HepG2 (cell line): ENCODE data around the gene TLK1. TPM values are rescaled to one million over a fixed set of nuclear protein-coding genes. Genes with fewer than 3 reads are reported as not detected.

ENCODE experiments used
- AGO2 ChIP-seq: fragments of 200-400 bp; formaldehyde crosslinking; optimal IDR thresholded peaks from 2 replicates; pipeline ENCODE3; 2017; ENCODE audit warnings: mild to moderate bottlenecking, low read depth, low read length, moderate library complexity
- GZF1 ChIP-seq: sonication (generic); formaldehyde crosslinking; IDR thresholded peaks from 2 replicates; pipeline ENCODE4 v1.5.1; 2020; ENCODE audit warnings: mild to moderate bottlenecking, missing genetic modification reagents
- HNRNPUL1 ChIP-seq: fragments of 200-400 bp; formaldehyde crosslinking; IDR thresholded peaks from 2 replicates; pipeline ENCODE4 v1.6.1; 2017; ENCODE audit warnings: low read depth, mild to moderate bottlenecking, low read length, moderate library complexity
- HOXA9 ChIP-seq: sonication (generic); formaldehyde crosslinking; IDR thresholded peaks from 2 replicates; pipeline ENCODE4 v1.8.1; 2022; ENCODE audit warnings: missing genetic modification reagents, mild to moderate bottlenecking, moderate library complexity, borderline replicate concordance
- IRX3 ChIP-seq: sonication (generic); formaldehyde crosslinking; IDR thresholded peaks from 2 replicates; pipeline ENCODE4 v1.8.1; 2023; ENCODE audit warnings: mild to moderate bottlenecking, low read depth, missing genetic modification reagents, borderline replicate concordance
- MZF1 ChIP-seq: sonication (generic); formaldehyde crosslinking; IDR thresholded peaks from 2 replicates; pipeline ENCODE4 v1.8.1; 2023; ENCODE audit warnings: mild to moderate bottlenecking, missing genetic modification reagents, borderline replicate concordance
- NFE2 ChIP-seq: sonication (generic); formaldehyde crosslinking; IDR thresholded peaks from 2 replicates; pipeline ENCODE4 v1.4.0; 2020; ENCODE audit warnings: missing genetic modification reagents
- NR2F2 ChIP-seq: IDR thresholded peaks from 2 replicates; pipeline ENCODE4 v1.6.1; 2012; ENCODE audit warnings: low read depth, inconsistent platforms, borderline replicate concordance
- PITX1 ChIP-seq: sonication (generic); formaldehyde crosslinking; IDR thresholded peaks from 2 replicates; pipeline ENCODE4 v1.5.1; 2020; ENCODE audit warnings: mild to moderate bottlenecking, missing genetic modification reagents
- POLR2A ChIP-seq, 2 experiments: IDR thresholded peaks; 2 replicates each; pipeline ENCODE4 v1.6.1; 2011; ENCODE audit warnings: low read depth in 2 of 2, low read length in 2 of 2, mild to moderate bottlenecking in 1 of 2, moderate library complexity in 1 of 2; ENCODE audit not compliant: insufficient read depth in 1 of 2
- SAP130 ChIP-seq: IDR thresholded peaks from 2 replicates; pipeline ENCODE4 v1.6.1; 2016; ENCODE audit warnings: low read depth
- SIX1 ChIP-seq: sonication (generic); formaldehyde crosslinking; IDR thresholded peaks from 2 replicates; pipeline ENCODE4 v1.4.0; 2020; ENCODE audit warnings: missing genetic modification reagents, borderline replicate concordance
- SRSF9 ChIP-seq: fragments of 200-400 bp; formaldehyde crosslinking; IDR thresholded peaks from 2 replicates; pipeline ENCODE4 v1.6.1; 2018; ENCODE audit warnings: borderline replicate concordance, mild to moderate bottlenecking, low read depth, low read length; ENCODE audit not compliant: insufficient read depth, poor library complexity, severe bottlenecking
- ZNF431 ChIP-seq: sonication (generic); formaldehyde crosslinking; IDR thresholded peaks from 2 replicates; pipeline ENCODE4 v1.9.0; 2022; ENCODE audit warnings: missing genetic modification reagents, low read depth, mild to moderate bottlenecking, borderline replicate concordance
- ZNF598 ChIP-seq: sonication (generic); formaldehyde crosslinking; IDR thresholded peaks from 2 replicates; pipeline ENCODE4 v1.5.1; 2020; ENCODE audit warnings: mild to moderate bottlenecking, missing genetic modification reagents, borderline replicate concordance
- ZNF878 ChIP-seq: sonication (generic); formaldehyde crosslinking; IDR thresholded peaks from 2 replicates; pipeline ENCODE4 v1.8.1; 2023; ENCODE audit warnings: mild to moderate bottlenecking, missing genetic modification reagents, moderate library complexity
- polyA plus RNA-seq, 8 experiments: library from polyadenylated mRNA; depleted of rRNA in 3 of 8; stranded (reverse) in 7 of 8; unstranded in 1 of 8; fragments of >200 nt; fragmentation: Illumina TruSeq in 4 of 8; extraction: Trizol in 4 of 8; gene quantifications; 2 replicates each; pipeline versions ENCODE4 v1.2.1 to v1.2.3, GENCODE V29; 2011 to 2016; ENCODE audit warnings: low read depth in 4 of 8, missing spikeins in 1 of 8, mixed read lengths in 1 of 8; ENCODE audit not compliant: insufficient read depth in 1 of 8
- total RNA-seq, 5 experiments: library from RNA; depleted of rRNA; stranded (reverse); fragments of >200 nt; fragmentation: Illumina TruSeq; extraction: Trizol; gene quantifications; 2 replicates each; pipeline ENCODE4 v1.2.3, GENCODE V29; 2016; ENCODE audit warnings: low read depth in 1 of 5
- TF ChIP-seq, protein P1 (sequence below): sonication (generic); formaldehyde crosslinking; IDR thresholded peaks from 2 replicates; pipeline ENCODE4 v1.4.0; 2020; ENCODE audit warnings: missing genetic modification reagents
- TF ChIP-seq, protein P2 (sequence below): sonication (generic); formaldehyde crosslinking; IDR thresholded peaks from 2 replicates; pipeline ENCODE4 v1.4.0; 2020; ENCODE audit warnings: mild to moderate bottlenecking, missing genetic modification reagents
- TF ChIP-seq, protein P3 (sequence below): sonication (generic); formaldehyde crosslinking; IDR thresholded peaks from 2 replicates; pipeline ENCODE4 v1.8.1; 2023; ENCODE audit warnings: missing genetic modification reagents, mild to moderate bottlenecking, borderline replicate concordance
- TF ChIP-seq, protein P4 (sequence below): sonication (generic); formaldehyde crosslinking; IDR thresholded peaks from 2 replicates; pipeline ENCODE4 v1.4.0; 2020; ENCODE audit warnings: missing genetic modification reagents

TLK1 gene
- total and polyA plus RNA-seq, 2 of the 13 experiments (the other 11 are each of a cell fraction or from before 2014, with no cell fraction given): 16.8 to 28.7 TPM

DNA sequence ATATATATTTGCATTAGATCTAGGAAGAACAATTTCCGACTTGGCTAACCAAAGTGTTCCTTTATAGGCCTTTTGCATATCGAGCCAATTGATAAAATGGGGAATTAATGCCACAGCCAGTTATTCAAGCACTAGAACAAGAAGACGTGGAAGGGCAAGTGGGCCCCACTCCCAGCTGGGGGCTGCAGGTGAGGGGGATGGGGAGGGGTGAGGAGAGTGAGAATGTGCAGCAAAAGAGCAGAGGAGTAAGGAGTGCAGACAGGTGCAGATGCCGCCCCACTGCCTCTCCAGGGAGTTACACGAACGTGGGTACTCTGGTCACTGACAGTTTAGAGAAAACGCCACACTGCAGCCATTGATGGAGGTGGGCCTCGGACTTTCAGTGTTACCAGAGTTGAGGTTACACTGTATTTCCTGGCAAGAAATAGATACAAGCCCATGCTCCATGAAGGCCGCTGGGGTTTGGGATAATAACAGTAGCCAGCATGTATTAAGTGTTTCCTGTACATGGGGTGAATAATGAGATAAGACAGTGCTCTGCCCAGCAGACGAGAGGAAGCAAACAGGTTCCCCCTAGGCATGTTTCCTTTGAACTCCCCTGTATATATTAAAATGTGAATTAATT lies 190.7 kb downstream of the TLK1 start (continued):
- TF ChIP-seq, protein P1, sequence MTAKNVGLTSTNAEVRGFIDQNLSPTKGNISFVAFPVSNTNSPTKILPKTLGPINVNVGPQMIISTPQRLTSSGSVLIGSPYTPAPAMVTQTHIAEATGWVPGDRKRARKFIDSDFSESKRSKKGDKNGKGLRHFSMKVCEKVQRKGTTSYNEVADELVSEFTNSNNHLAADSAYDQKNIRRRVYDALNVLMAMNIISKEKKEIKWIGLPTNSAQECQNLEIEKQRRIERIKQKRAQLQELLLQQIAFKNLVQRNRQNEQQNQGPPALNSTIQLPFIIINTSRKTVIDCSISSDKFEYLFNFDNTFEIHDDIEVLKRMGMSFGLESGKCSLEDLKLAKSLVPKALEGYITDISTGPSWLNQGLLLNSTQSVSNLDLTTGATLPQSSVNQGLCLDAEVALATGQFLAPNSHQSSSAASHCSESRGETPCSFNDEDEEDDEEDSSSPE (CRISPR knock-in tag): no peak
- TF ChIP-seq ZNF431 (CRISPR knock-in tag) (no peak), HOXA9 (CRISPR knock-in tag) (no peak), POLR2A (IDR thresholded peaks at IDR 0.05; ENCODE audit: insufficient read depth in 1 of 2, low read depth in 2 of 2, low read length in 2 of 2) (peak in 1 of 2 experiments; percentile 13; a peak in 1 of 4 replicates), HNRNPUL1 (no peak), NR2F2 (no peak), PITX1 (CRISPR knock-in tag) (no peak), GZF1 (CRISPR knock-in tag) (no peak), AGO2 (peak; percentile 17), NFE2 (CRISPR knock-in tag) (no peak), IRX3 (CRISPR knock-in tag) (no peak), SIX1 (CRISPR knock-in tag) (no peak), MZF1 (CRISPR knock-in tag) (no peak), ZNF878 (CRISPR knock-in tag) (no peak), SRSF9 (no peak), SAP130 (no peak), ZNF598 (CRISPR knock-in tag) (no peak)
- TF ChIP-seq, protein P2, sequence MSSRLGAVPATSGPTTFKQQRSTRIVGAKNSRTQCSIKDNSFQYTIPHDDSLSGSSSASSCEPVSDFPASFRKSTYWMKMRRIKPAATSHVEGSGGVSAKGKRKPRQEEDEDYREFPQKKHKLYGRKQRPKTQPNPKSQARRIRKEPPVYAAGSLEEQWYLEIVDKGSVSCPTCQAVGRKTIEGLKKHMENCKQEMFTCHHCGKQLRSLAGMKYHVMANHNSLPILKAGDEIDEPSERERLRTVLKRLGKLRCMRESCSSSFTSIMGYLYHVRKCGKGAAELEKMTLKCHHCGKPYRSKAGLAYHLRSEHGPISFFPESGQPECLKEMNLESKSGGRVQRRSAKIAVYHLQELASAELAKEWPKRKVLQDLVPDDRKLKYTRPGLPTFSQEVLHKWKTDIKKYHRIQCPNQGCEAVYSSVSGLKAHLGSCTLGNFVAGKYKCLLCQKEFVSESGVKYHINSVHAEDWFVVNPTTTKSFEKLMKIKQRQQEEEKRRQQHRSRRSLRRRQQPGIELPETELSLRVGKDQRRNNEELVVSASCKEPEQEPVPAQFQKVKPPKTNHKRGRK (CRISPR knock-in tag): no peak
- TF ChIP-seq, protein P3, sequence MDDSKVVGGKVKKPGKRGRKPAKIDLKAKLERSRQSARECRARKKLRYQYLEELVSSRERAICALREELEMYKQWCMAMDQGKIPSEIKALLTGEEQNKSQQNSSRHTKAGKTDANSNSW (CRISPR knock-in tag): no peak
- TF ChIP-seq, protein P4, sequence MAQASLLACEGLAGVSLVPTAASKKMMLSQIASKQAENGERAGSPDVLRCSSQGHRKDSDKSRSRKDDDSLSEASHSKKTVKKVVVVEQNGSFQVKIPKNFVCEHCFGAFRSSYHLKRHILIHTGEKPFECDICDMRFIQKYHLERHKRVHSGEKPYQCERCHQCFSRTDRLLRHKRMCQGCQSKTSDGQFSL: no peak
